Omental fat pad (tissue), 4 donors: ENCODE results near the gene ZNF556. TPM values are rescaled to one million over a fixed set of nuclear protein-coding genes. Genes with fewer than 3 reads are reported as not detected.
"Not testable (repeated sequence)": the region's sequence is repeated elsewhere in the genome, so short reads cannot be mapped to it uniquely, and the experiment has no call there.

ENCODE experiments used
- ATAC-seq: fragments of 150-250 bp; one replicate; pipeline ENCODE4 v1.9.1; 2016; ENCODE audit warnings: mild to moderate bottlenecking, moderate library complexity; ENCODE audit not compliant: low FRiP score
- DNase-seq: peaks from one replicate; pipeline ENCODE4 v3.0.0-alpha.2; 2019; ENCODE audit warnings: low spot score
- total RNA-seq, 4 donors: library from RNA; depleted of rRNA; stranded (reverse); fragments of >200 nt; gene quantifications; one replicate each; pipeline ENCODE4 v1.1.0, GENCODE V29; 2016
- TF ChIP-seq, protein P1 (sequence below), 3 donors: fragments of 450-650 bp; IDR thresholded peaks; one replicate each; pipeline ENCODE4 v1.5.1; 2016 to 2017; ENCODE audit warnings: antibody characterized with exemption in 3 of 3, mild to moderate bottlenecking in 3 of 3, moderate library complexity in 2 of 3

ZNF556 gene
- total RNA-seq, 4 donors from 2014 or later: 0.09 to 1.1 (median 0.31) TPM; not detected in 1

DNA sequence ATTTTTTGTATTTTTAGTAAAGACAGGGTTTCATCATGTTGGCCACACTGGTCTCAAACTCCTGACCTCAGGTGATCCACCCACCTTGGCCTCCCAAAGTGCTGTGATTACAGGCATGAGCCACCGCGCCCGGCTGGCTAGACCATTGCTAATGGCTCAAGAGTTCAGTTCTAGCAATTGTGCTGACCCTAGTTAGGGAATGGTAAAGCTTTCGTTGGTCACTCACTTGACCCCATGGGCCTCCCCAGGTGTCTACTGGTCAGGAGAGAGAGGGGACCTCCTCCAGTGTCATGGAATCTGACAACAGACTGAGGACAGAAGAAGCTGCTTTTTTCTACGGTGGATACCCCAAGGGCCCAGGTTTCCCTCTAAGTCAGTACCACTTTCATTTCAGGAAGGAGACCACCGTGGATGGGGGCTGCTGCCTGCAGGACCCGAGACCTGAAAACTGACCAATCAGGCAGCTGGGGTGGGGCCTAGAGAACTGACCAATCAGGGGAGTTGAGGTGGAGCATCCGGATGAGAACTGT, 575 bp upstream of the ZNF556 start:
- DNase-seq: no peak
- TF ChIP-seq, protein P1, sequence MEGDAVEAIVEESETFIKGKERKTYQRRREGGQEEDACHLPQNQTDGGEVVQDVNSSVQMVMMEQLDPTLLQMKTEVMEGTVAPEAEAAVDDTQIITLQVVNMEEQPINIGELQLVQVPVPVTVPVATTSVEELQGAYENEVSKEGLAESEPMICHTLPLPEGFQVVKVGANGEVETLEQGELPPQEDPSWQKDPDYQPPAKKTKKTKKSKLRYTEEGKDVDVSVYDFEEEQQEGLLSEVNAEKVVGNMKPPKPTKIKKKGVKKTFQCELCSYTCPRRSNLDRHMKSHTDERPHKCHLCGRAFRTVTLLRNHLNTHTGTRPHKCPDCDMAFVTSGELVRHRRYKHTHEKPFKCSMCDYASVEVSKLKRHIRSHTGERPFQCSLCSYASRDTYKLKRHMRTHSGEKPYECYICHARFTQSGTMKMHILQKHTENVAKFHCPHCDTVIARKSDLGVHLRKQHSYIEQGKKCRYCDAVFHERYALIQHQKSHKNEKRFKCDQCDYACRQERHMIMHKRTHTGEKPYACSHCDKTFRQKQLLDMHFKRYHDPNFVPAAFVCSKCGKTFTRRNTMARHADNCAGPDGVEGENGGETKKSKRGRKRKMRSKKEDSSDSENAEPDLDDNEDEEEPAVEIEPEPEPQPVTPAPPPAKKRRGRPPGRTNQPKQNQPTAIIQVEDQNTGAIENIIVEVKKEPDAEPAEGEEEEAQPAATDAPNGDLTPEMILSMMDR (IDR thresholded peaks at IDR 0.05): no peak
- ATAC-seq: no peak

DNA sequence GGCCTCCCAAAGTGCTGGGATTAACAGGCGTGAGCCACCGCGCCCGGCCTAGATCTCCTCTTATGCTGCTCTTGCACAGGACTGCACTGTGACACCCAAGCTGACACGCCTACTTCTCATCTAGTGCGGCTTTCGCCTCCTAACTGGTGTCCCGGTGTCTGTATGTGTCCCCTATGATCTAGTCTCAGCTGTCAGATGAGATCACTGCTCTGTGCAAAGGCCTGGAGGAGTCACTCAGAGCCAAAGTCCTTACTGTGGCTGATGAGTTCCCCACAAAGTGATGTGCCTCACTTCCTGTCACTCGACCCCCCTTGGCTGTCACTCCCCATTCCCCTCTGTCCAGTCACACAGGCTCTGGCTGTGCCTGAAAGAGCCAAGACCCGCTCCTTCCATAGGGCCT, 2.5 kb downstream of the ZNF556 start:
- ATAC-seq: no peak
- DNase-seq: no peak
- TF ChIP-seq, protein P1 (IDR thresholded peaks at IDR 0.05): no peak

DNA sequence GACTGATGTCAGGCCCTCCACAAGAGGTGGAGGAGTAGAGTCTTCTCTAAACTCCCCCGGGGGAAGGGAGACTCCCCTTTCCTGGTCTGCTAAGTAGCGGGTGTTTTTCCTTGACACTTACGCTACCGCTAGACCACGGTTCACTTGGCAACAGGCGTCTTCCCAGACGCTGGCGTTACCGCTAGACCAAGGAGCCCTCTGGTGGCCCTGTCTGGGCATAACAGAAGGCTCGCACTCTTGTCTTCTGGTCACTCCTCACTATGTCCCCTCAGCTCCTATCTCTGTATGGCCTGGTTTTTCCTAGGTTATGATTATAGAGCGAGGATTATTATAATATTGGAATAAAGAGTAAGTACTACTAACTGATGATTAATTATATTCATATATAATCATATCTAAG, 5.0 kb downstream of the ZNF556 start:
- not testable (repeated sequence) for DNase-seq, ATAC-seq

DNA sequence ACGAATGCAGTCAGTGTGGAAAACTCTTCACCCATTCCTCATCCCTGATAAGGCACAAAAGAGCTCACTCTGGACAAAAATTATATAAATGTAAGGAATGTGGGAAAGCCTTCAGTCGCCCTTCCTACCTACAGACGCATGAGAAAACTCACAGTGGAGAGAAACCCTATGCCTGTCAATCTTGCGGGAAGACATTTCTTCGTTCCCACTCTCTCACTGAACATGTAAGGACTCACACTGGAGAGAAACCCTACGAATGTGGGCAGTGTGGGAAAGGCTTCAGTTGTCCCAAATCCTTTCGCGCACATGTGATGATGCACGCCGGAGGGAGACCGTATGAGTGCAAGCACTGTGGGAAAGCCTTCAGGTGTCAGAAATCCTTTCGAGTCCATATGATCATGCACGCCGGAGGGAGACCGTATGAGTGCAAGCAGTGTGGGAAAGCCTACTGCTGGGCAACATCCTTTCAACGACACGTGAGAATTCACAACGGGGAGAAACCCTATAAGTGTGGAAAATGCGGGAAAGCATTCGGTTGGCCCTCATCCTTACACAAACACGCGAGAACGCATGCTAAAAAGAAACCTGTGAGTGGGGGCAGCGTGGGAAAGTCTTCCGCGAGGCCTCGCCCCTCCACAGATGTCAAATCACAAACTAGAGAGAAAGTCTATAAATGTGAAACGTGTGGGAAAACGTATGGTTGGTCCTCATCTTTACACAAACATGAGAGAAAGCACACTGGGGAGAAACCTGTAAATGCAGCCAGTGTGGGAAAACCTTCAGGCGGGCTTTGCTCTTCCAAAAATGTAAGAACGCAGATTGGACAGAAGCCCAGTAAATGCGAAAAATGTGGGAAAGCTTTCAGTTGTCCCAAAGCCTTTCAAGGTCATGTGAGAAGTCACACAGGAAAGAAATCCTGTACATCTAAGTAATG, 10.5 kb downstream of the ZNF556 start:
- DNase-seq (no peak), ATAC-seq (no peak)
- TF ChIP-seq, protein P1 (IDR thresholded peaks at IDR 0.05): no peak

DNA sequence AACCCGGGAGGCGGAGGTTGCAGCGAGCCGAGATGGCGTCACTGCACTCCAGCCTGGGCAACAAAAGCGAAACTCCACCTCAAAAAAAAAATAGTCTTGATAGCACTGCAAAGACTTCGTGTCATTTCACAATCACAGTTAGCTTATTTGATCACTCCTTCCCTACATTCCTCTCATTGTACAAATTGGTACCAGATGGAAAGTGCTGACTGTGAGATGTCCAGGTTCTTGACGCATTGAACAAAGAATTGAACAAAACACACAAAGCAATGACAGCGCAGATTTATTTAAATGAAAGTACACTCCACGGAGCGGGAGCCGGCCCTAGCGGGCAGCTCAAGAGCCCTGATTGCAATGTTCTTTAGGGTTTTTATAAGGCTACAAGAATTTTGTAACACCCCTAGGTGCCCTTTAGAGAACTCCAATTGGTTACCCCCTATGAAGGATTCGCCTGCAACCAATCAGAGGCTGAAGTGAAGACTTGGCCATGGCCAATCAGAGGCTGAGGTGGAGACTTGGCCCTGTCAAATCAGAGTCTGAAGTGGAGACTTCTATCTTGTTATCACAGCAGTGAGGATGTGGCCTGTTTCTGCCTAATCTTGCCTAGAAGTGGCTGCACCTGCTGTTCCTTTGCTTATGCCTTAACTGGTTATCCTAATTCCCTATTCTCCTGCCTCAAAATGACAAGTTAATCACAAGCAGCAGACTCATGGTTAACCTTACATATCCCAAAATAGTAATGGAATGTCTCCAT, 16.7 kb downstream of the ZNF556 start:
- DNase-seq (no peak), ATAC-seq (no peak)
- TF ChIP-seq, protein P1 (IDR thresholded peaks at IDR 0.05): no peak

DNA sequence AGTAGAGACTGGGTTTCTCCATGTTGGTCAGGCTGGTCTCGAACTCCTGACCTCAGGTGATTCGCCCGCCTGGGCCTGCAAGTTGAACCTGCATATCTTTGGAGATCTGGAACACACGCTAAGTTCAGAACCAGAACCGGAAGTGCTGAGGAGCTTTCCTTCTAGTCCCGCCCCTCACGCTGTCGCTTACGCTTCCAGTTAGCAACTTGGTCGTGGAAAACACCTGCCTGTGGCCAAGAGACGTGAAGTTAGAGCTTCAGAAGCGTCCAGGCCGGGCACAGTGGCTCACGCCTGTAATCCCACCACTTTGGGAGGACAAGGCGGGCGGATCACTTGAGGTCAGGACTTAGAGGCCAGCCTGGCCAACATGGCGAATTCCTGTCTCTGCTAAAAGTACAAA, 18.6 kb downstream of the ZNF556 start:
- ATAC-seq (no peak), DNase-seq (no peak)
- TF ChIP-seq, protein P1 (IDR thresholded peaks at IDR 0.05): no peak

DNA sequence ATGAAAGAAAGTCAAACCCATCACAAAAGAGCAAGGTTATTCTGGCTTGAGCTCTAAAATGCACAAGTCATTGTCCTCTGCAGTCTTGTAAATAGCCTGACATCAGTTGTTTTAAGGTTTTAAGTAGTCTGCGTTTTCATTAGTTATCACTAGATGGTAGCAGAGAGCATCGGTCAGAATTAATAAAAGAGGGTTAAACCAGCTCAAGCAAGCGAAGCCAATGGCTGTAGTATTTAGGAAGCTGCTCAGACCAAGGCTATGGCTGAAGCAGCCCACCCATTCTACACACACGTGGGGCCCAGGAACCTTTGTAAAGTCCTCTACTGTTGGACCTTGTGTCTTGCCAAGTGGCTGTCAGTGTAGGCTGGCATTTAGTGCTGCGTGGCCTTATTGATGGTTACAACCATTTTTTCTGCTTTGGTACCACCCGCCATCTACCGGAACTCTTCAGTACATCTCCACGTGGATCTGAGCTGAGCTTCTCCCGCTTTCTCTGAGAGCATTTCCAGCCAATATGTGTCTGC, 20.3 kb downstream of the ZNF556 start:
- ATAC-seq: peak; percentile 78
- TF ChIP-seq, protein P1 (IDR thresholded peaks at IDR 0.05): peak in 1 of 3 donors; percentile 15
- DNase-seq: no peak
